Neural cell (in vitro differentiated cells): ENCODE data around the gene MCAM. TPM values are rescaled to one million over a fixed set of nuclear protein-coding genes. Genes with fewer than 3 reads are reported as not detected.

Source experiments
- H2AFZ ChIP-seq: fragments of 200-600, 300-800 bp; sonication (generic), shearing (Covaris generic); 2 replicates; pipeline ENCODE4 v1.6.0; 2014; ENCODE audit warnings: low read depth, mild to moderate bottlenecking, antibody characterized with exemption, low read length, moderate library complexity
- H3F3A ChIP-seq: fragments of 200-600 bp; shearing (Covaris generic); 2 replicates; pipeline ENCODE4 v1.6.1; 2016; ENCODE audit warnings: mild to moderate bottlenecking, moderate library complexity, mixed read lengths, antibody characterized with exemption, low read length; ENCODE audit not compliant: insufficient read depth, poor library complexity, severe bottlenecking
- H3K27ac ChIP-seq: fragments of 200-600, 300-800 bp; sonication (generic), shearing (Covaris generic); 2 replicates; pipeline ENCODE4 v1.5.1; 2014; ENCODE audit warnings: mild to moderate bottlenecking, low read length, moderate library complexity
- H3K27me3 ChIP-seq: fragments of 300-800, 200-600 bp; sonication (generic), shearing (Covaris generic); 2 replicates; pipeline ENCODE4 v1.6.0; 2014; ENCODE audit warnings: mild to moderate bottlenecking, low read depth, low read length, moderate library complexity; ENCODE audit not compliant: insufficient read depth
- H3K36me3 ChIP-seq: fragments of 300-800, 200-600 bp; sonication (generic), shearing (Covaris generic); 2 replicates; pipeline ENCODE4 v1.5.1; 2014; ENCODE audit warnings: mild to moderate bottlenecking, antibody characterized with exemption, low read length, moderate library complexity; ENCODE audit not compliant: insufficient read depth
- H3K4me2 ChIP-seq: fragments of 300-800, 200-600 bp; sonication (generic), shearing (Covaris generic); 2 replicates; pipeline ENCODE4 v1.6.0; 2014; ENCODE audit warnings: mild to moderate bottlenecking, low read length
- H3K4me3 ChIP-seq: fragments of 300-800, 200-600 bp; sonication (generic), shearing (Covaris generic); 2 replicates; pipeline ENCODE4 v1.5.1; 2014; ENCODE audit warnings: mild to moderate bottlenecking, low read length, moderate library complexity
- H3K79me2 ChIP-seq: fragments of 200-600 bp; shearing (Covaris generic); replicated peaks from 2 replicates; pipeline ENCODE4 v1.6.0; 2014; ENCODE audit warnings: mild to moderate bottlenecking, low read length, moderate library complexity; ENCODE audit not compliant: insufficient read depth
- H3K9ac ChIP-seq: fragments of 300-800, 200-600 bp; sonication (generic), shearing (Covaris generic); 2 replicates; pipeline ENCODE4 v1.6.1; 2016; ENCODE audit warnings: mild to moderate bottlenecking, low read length, mixed read lengths
- H3K9me2 ChIP-seq: fragments of 200-600 bp; shearing (Covaris generic); 2 replicates; pipeline ENCODE4 v1.6.1; 2016; ENCODE audit warnings: mild to moderate bottlenecking, low read length, mixed read lengths; ENCODE audit not compliant: insufficient read depth
- H3K9me3 ChIP-seq: fragments of 200-600, 300-800 bp; sonication (generic), shearing (Covaris generic); 2 replicates; pipeline ENCODE4 v1.6.1; 2016; ENCODE audit warnings: mild to moderate bottlenecking, mixed run types, low read length, moderate library complexity, mixed read lengths
- H4K20me1 ChIP-seq: fragments of 200-600 bp; shearing (Covaris generic); 2 replicates; pipeline ENCODE4 v1.6.1; 2016; ENCODE audit warnings: mild to moderate bottlenecking, mixed run types; ENCODE audit not compliant: insufficient read depth
- EP300 ChIP-seq: fragments of 450-650 bp; conservative IDR thresholded peaks from 2 replicates; pipeline ENCODE4 v1.6.1; 2014; ENCODE audit warnings: antibody characterized with exemption, mild to moderate bottlenecking, moderate library complexity; ENCODE audit not compliant: poor library complexity, severe bottlenecking
- EZH2 ChIP-seq: fragments of 200-600, 300-800 bp; shearing (Covaris generic), sonication (generic); IDR thresholded peaks from 2 replicates; pipeline ENCODE4 v1.6.1; 2014; ENCODE audit warnings: antibody characterized with exemption, low read length, borderline replicate concordance, mild to moderate bottlenecking; ENCODE audit not compliant: insufficient read depth, poor library complexity, severe bottlenecking
- POLR2AphosphoS5 ChIP-seq: IDR thresholded peaks from 2 replicates; pipeline ENCODE4 v1.6.1; 2012
- RAD21 ChIP-seq: fragments of 450-650 bp; conservative IDR thresholded peaks from 2 replicates; pipeline ENCODE4 v1.6.1; 2014; ENCODE audit warnings: antibody characterized with exemption, mild to moderate bottlenecking, moderate library complexity
- polyA plus RNA-seq: library from polyadenylated mRNA; depleted of rRNA; stranded (reverse); fragments of >200 nt; gene quantifications from 2 replicates; pipeline ENCODE4 v1.2.3, GENCODE V29; 2014
- TF ChIP-seq, protein P1 (sequence below): fragments of 450-650 bp; IDR thresholded peaks from 2 replicates; pipeline ENCODE4 v1.5.1; 2014; ENCODE audit warnings: antibody characterized with exemption, mild to moderate bottlenecking, moderate library complexity; ENCODE audit not compliant: poor library complexity, severe bottlenecking
- TF ChIP-seq, protein P2 (sequence below): IDR thresholded peaks from 2 replicates; pipeline ENCODE4 v1.6.1; 2012; ENCODE audit warnings: borderline replicate concordance

MCAM gene
- polyA plus RNA-seq, 1 donor from 2014 or later = 7.5 TPM

DNA sequence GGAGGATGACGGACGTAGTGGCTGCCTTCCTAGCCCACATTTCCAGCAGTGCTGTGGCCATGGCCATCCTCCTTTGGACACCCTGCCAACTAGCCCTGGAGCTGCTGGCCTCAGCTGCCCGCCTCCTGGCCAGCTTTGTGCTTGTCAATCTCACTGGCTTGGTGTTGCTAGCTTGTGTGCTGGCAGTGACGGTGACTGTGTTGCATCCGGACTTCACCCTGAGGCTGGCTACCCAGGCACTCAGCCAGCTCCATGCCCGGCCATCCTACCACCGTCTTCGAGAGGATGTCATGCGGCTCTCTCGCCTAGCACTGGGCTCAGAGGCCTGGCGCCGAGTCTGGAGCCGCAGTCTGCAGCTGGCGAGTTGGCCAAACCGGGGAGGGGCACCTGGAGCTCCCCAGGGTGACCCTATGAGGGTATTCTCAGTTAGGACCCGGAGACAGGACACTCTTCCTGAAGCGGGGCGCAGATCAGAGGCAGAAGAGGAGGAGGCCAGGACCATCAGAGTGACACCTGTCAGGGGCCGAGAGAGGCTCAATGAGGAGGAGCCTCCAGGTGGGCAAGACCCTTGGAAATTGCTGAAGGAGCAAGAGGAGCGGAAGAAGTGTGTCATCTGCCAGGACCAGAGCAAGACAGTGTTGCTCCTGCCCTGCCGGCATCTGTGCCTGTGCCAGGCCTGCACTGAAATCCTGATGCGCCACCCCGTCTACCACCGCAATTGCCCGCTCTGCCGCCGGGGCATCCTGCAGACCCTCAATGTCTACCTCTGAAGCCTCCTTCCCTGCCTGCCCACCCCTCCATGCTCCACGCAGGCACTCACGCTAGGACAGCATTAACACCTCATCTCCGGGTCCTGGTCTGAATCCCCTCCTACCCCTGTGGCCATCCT is 19.0 kb upstream of the MCAM start:
- Histone ChIP-seq H2AFZ (no peak overlapping the region), H4K20me1 (no peaks in the 10 kb centered on the region), H3K79me2 (peaks cover 6% of the 10 kb centered on the region), H3K4me3 (peak overlapping the region; percentile 86), H3K27me3 (peaks cover 24% of the 10 kb centered on the region), H3F3A (no peaks in the 10 kb centered on the region), H3K4me2 (no peak overlapping the region), H3K9me2 (no peaks in the 10 kb centered on the region), H3K27ac (no peak overlapping the region), H3K9ac (no peak overlapping the region), H3K9me3 (no peaks in the 10 kb centered on the region), H3K36me3 (no peaks in the 10 kb centered on the region)
- no peak for TF ChIP-seq RAD21

DNA sequence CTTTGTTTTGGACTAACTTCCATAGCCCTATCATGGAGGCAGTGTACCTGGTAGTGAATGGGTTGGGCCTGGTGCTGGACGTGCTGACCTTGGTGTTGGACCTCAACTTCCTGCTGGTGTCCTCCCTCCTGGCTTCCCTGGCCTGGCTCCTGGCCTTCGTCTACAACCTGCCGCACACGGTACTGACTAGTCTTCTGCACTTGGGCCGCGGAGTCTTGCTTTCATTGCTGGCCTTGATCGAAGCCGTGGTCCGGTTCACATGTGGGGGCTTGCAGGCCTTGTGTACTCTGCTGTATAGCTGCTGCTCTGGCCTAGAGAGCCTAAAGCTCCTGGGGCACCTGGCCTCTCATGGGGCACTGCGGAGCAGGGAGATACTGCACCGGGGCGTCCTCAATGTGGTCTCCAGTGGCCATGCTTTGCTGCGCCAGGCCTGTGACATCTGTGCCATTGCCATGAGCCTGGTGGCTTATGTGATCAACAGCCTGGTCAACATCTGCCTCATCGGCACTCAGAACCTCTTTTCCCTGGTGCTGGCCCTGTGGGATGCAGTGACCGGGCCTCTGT is 18.2 kb upstream of the MCAM start:
- peak overlapping the region; percentile 86 for H3K4me3 ChIP-seq
- peak overlapping the region; percentile 60 for H3K27ac ChIP-seq
- TF ChIP-seq RAD21 (no peak), POLR2AphosphoS5 (no peak), EP300 (no peak), EZH2 (no peak)
- TF ChIP-seq, protein P1, sequence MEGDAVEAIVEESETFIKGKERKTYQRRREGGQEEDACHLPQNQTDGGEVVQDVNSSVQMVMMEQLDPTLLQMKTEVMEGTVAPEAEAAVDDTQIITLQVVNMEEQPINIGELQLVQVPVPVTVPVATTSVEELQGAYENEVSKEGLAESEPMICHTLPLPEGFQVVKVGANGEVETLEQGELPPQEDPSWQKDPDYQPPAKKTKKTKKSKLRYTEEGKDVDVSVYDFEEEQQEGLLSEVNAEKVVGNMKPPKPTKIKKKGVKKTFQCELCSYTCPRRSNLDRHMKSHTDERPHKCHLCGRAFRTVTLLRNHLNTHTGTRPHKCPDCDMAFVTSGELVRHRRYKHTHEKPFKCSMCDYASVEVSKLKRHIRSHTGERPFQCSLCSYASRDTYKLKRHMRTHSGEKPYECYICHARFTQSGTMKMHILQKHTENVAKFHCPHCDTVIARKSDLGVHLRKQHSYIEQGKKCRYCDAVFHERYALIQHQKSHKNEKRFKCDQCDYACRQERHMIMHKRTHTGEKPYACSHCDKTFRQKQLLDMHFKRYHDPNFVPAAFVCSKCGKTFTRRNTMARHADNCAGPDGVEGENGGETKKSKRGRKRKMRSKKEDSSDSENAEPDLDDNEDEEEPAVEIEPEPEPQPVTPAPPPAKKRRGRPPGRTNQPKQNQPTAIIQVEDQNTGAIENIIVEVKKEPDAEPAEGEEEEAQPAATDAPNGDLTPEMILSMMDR = no peak
- TF ChIP-seq, protein P2, sequence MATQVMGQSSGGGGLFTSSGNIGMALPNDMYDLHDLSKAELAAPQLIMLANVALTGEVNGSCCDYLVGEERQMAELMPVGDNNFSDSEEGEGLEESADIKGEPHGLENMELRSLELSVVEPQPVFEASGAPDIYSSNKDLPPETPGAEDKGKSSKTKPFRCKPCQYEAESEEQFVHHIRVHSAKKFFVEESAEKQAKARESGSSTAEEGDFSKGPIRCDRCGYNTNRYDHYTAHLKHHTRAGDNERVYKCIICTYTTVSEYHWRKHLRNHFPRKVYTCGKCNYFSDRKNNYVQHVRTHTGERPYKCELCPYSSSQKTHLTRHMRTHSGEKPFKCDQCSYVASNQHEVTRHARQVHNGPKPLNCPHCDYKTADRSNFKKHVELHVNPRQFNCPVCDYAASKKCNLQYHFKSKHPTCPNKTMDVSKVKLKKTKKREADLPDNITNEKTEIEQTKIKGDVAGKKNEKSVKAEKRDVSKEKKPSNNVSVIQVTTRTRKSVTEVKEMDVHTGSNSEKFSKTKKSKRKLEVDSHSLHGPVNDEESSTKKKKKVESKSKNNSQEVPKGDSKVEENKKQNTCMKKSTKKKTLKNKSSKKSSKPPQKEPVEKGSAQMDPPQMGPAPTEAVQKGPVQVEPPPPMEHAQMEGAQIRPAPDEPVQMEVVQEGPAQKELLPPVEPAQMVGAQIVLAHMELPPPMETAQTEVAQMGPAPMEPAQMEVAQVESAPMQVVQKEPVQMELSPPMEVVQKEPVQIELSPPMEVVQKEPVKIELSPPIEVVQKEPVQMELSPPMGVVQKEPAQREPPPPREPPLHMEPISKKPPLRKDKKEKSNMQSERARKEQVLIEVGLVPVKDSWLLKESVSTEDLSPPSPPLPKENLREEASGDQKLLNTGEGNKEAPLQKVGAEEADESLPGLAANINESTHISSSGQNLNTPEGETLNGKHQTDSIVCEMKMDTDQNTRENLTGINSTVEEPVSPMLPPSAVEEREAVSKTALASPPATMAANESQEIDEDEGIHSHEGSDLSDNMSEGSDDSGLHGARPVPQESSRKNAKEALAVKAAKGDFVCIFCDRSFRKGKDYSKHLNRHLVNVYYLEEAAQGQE = no peak
- H2AFZ ChIP-seq = no peak overlapping the region
- peak overlapping the region; percentile 84 for H3K4me2 ChIP-seq
- no peaks in the 10 kb centered on the region for H4K20me1 ChIP-seq
- H3K9me2 ChIP-seq = no peaks in the 10 kb centered on the region
- H3K27me3 ChIP-seq = peaks cover 16% of the 10 kb centered on the region
- no peaks in the 10 kb centered on the region for H3K36me3 ChIP-seq
- no peaks in the 10 kb centered on the region for H3F3A ChIP-seq
- H3K9ac ChIP-seq = peak overlapping the region; percentile 79
- H3K9me3 ChIP-seq = no peaks in the 10 kb centered on the region
- peaks cover 6% of the 10 kb centered on the region for H3K79me2 ChIP-seq
